ENCODE measurements around the gene SECISBP2.

- TF ChIP-seq CTCF (conservative IDR thresholded peaks at IDR 0.05; ENCODE audit: low read depth, low read length) (no peak), EZH2phosphoT487 (IDR thresholded peaks at IDR 0.05; ENCODE audit: borderline replicate concordance, low read length) (no peak)
Observed at GRCh38 chr9:89350988-89351557, 32.8 kb downstream of the SECISBP2 start.

All from PC-3 (cell line).